ENCODE data around the gene SOX10.
"Not testable (repeated sequence)": the region's sequence is repeated elsewhere in the genome, so short reads cannot be mapped to it uniquely, and the experiment has no call there.

Gene SOX10

GRCh38 chr22:37986371-37986770 lies 2.0 kb upstream of the SOX10 start:
- in situ Hi-C loops (cut with MboI; ENCODE audit: low sequenced_read_pairs): no loop called here

DNA sequence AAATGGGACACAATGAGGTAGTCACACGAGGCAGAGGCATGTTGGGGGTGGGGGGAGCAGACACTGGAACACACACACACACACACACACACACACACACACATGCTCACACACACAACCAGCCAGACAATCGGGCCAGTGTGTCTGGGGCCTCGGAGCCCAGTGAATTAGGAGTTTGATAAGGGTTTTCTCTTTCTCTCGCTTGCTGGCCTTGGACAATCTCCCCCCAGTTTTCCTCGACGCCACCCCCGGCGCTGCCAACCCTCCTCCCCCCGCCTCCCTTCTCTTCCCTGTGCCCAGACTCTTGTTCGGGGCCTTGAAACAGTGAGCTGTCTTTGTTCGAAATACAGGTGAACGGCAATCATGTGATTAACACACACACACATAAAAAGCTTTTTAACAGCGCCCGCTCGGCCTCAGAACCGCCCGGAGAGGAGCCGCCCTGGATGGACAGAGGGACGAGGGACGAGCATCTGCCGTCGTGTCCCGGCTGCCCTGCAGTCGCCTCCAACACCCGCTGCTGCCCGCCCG lies 1.5 kb upstream of the SOX10 start:
- in situ Hi-C loops (cut with MboI; ENCODE audit: low sequenced_read_pairs): no loop called here

GRCh38 chr22:37985050-37985585 lies 763 bp upstream of the SOX10 start:
- in situ Hi-C loops (cut with MboI; ENCODE audit: low sequenced_read_pairs): no loop called here

- in situ Hi-C loops (cut with MboI; ENCODE audit: low sequenced_read_pairs): no loop called here
Observed at GRCh38 chr22:37982938-37983859, 1.2 kb downstream of the SOX10 start.

- in situ Hi-C loops (cut with MboI; ENCODE audit: low sequenced_read_pairs): no loop called here
Observed at GRCh38 chr22:37982151-37982785, 2.1 kb downstream of the SOX10 start.

GRCh38 chr22:37981282-37982011 lies 2.9 kb downstream of the SOX10 start:
- in situ Hi-C loops (cut with MboI; ENCODE audit: low sequenced_read_pairs): no loop called here

DNA sequence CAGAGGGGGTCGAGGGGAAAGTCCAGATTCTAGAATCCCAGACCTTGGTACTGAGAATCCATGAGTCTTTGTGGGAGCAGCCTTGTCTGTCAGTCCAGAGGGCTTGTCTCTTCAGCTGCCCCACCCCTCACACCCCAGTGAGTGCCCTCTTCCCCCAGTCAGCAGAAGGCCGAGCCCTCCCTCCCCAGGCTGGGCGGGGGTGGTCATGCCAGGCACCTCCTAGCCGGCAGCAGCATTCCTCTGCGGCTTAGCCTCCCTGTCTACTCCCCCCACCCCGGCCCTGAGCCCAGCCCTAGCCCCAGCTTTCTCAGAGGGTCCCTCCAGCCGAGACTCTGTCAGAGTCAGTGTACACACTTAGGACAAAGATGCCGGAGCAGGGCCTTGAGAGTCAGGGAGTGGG lies 4.6 kb downstream of the SOX10 start:
- in situ Hi-C loops (cut with MboI; ENCODE audit: low sequenced_read_pairs): no loop called here

- in situ Hi-C loops (cut with MboI; ENCODE audit: low sequenced_read_pairs): no loop called here
Observed at GRCh38 chr22:37976547-37976946, 7.8 kb downstream of the SOX10 start.

- in situ Hi-C loops (cut with MboI; ENCODE audit: low sequenced_read_pairs): not testable (repeated sequence)
Observed at GRCh38 chr22:37976022-37976421, 8.3 kb downstream of the SOX10 start.

- in situ Hi-C loops (cut with MboI; ENCODE audit: low sequenced_read_pairs): no loop called here
Observed at GRCh38 chr22:37975153-37975552, 9.2 kb downstream of the SOX10 start.

DNA sequence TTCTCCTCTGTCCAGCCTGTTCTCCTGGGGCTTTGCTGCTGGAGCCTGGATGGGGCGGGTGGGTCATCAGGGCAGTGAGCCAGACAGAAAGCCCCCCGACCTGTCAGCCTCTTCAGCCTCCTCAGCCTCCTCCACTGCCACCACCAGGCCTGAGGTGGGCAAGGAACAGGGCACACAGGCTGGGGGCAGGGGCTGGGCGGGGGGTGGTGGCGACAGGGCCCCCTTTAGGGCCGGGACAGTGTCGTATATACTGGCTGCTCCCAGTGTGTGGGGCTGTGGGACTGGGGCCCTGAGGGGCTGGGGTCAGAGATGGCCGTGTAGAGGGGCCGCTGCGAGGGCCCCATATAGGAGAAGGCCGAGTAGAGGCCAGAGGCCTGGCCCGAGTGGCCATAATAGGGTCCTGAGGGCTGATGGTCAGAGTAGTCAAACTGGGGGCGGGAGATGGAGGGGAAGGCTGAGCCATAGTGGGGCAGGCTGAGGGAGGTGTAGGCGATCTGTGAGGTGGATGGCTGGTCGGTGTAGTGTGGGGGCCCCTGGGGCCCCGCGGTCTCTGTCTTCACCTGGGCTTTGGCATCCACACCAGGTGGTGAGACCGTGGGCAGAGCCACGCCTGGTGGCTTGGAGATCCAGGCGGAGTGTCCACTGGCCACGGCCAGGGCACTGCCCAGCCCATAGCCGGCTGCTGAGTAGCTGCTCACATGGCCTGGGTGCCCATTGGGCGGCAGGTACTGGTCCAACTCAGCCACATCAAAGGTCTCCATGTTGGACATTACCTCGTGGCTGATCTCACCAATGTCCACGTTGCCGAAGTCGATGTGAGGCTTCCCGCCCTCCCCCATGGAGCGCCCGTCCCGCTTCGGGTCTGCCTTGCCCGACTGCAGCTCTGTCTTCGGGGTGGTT lies 10.8 kb downstream of the SOX10 start:
- in situ Hi-C loops (cut with MboI; ENCODE audit: low sequenced_read_pairs): no loop called here

DNA sequence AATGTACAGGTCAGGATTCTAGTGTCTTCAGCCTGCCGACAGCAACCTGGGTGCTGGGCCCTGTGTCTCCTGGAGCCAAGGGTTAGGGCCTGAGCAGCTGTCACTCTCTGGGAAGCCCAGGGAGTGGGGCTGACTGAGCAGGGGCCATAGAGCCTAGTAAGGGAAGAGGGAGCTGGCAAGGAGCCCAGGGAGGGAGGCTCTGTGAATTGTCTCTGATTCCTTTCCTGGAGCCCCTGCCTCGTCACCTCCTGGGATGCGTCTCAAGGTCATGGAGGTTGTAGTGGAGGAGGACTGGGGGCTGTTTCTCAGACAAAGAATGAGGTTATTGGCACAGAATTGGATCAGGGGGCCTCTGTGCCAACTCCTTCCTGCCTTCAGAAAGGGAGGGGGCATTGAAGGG lies 11.8 kb downstream of the SOX10 start:
- in situ Hi-C loops (cut with MboI; ENCODE audit: low sequenced_read_pairs): no loop called here

GRCh38 chr22:37971475-37972434 lies 12.6 kb downstream of the SOX10 start:
- in situ Hi-C loops (cut with MboI; ENCODE audit: low sequenced_read_pairs): no loop called here

GRCh38 chr22:37970864-37971263 lies 13.5 kb downstream of the SOX10 start:
- in situ Hi-C loops (cut with MboI; ENCODE audit: low sequenced_read_pairs): no loop called here

- in situ Hi-C loops (cut with MboI; ENCODE audit: low sequenced_read_pairs): loop anchor here (10.0 kb wide), 1 partner anchor 154 kb away; no protein-coding TSS in a partner anchor
Observed at GRCh38 chr22:37968452-37969251, 15.7 kb downstream of the SOX10 start.

- in situ Hi-C loops (cut with MboI; ENCODE audit: low sequenced_read_pairs): loop anchor here (10.0 kb wide), 1 partner anchor 153 kb away; no protein-coding TSS in a partner anchor
Observed at GRCh38 chr22:37967637-37968451, 16.5 kb downstream of the SOX10 start.

DNA sequence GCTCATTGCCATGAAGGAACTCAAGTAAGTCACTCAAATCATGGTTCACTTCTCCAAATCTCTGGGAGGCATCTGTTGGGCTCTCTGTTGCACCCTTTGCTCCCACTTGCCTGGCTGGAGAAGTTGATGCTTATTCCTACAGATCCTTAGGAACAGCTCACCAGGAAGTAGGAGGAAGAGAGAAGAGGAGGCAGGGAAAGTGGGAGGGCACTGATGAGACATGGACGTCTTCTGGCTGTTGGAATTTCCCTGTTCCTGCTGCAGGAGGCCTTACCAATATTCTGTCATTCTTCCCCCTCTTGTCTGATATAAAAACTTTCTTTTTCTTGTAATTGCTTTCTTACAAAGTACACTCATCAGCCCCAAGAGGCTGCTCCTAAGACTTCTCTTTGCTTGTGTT lies 17.2 kb downstream of the SOX10 start:
- in situ Hi-C loops (cut with MboI; ENCODE audit: low sequenced_read_pairs): loop anchor here (10.0 kb wide), 1 partner anchor 152 kb away; no protein-coding TSS in a partner anchor
